Osteoblast (primary cell): ENCODE data around the gene POMGNT1. TPM values are rescaled to one million over a fixed set of nuclear protein-coding genes. Genes with fewer than 3 reads are reported as not detected.

Experiments
- DNase-seq: peaks from one replicate; pipeline ENCODE4 v3.0.0; 2011; ENCODE audit warnings: low spot score, mixed read lengths; ENCODE audit not compliant: insufficient read length; ENCODE audit errors: missing footprints
- H2AFZ ChIP-seq: 2 replicates; pipeline ENCODE4 v1.6.0; 2011; ENCODE audit warnings: mild to moderate bottlenecking, low read length
- H3K27ac ChIP-seq: 2 replicates; pipeline ENCODE4 v1.5.1; 2011; ENCODE audit warnings: mild to moderate bottlenecking, low read depth, low read length, moderate library complexity
- H3K27me3 ChIP-seq: 2 replicates; pipeline ENCODE4 v1.6.0; 2012; ENCODE audit warnings: mild to moderate bottlenecking, control low read depth, inconsistent platforms, low read length, moderate library complexity; ENCODE audit not compliant: insufficient read depth
- H3K36me3 ChIP-seq: 2 replicates; pipeline ENCODE4 v1.5.1; 2011; ENCODE audit warnings: mild to moderate bottlenecking, low read length, control low read depth, moderate library complexity; ENCODE audit not compliant: insufficient read depth
- H3K4me1 ChIP-seq: 2 replicates; pipeline ENCODE4 v1.5.1; 2011; ENCODE audit warnings: mild to moderate bottlenecking, low read length, control low read depth, moderate library complexity; ENCODE audit not compliant: insufficient read depth
- H3K4me2 ChIP-seq: 2 replicates; pipeline ENCODE4 v1.6.0; 2011; ENCODE audit warnings: mild to moderate bottlenecking, low read length; ENCODE audit not compliant: insufficient read depth
- H3K4me3 ChIP-seq: fragments of 200-600 bp; sonication (generic); 3 replicates; pipeline ENCODE4 v1.5.1; 2012; ENCODE audit warnings: mild to moderate bottlenecking, low read length, inconsistent platforms; ENCODE audit not compliant: insufficient read depth
- H3K79me2 ChIP-seq: 2 replicates; pipeline ENCODE4 v1.6.0; 2012; ENCODE audit warnings: mild to moderate bottlenecking, low read length, control low read depth, inconsistent platforms; ENCODE audit not compliant: insufficient read depth
- H3K9me3 ChIP-seq: 2 replicates; pipeline ENCODE4 v1.5.1; 2011; ENCODE audit warnings: low read depth, low read length, control low read depth
- H4K20me1 ChIP-seq: 2 replicates; pipeline ENCODE4 v1.6.0; 2012; ENCODE audit warnings: mild to moderate bottlenecking, low read length, control low read depth; ENCODE audit not compliant: insufficient read depth
- CTCF ChIP-seq: IDR thresholded peaks from 2 replicates; pipeline ENCODE4 v1.5.1; 2011; ENCODE audit warnings: mild to moderate bottlenecking, low read depth, low read length, moderate library complexity; ENCODE audit errors: extremely low read depth
- total RNA-seq: library from RNA; depleted of rRNA; stranded (reverse); fragments of >200 nt; gene quantifications from 2 replicates; pipeline ENCODE4 v1.2.3, GENCODE V29; 2012

POMGNT1 gene
- total RNA-seq, 1 donor: 45.6 TPM

DNA sequence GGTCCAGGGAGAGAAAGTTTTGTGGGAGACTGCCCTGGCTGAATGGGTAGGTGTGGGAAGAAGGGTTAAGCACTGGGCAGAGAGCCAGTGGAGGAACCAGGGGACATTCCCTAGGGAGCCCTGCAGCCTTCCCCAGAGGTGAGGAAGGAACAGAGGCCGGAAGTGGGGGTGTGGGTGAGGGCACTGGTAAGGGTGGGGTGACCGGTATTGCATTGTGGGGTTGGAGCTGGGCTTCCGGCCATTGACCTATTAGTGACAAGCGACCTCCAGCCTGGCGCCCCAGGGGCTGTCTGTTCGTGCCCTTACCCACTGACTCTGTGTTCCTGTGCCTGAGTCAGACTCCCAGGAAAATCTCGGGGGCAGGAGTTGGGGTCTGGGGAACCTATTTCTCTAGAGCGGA is 26.9 kb downstream of the POMGNT1 start:
- no peak overlapping the region for H3K27ac ChIP-seq
- H4K20me1 ChIP-seq: no peaks in the 10 kb centered on the region
- H3K79me2 ChIP-seq: no peaks in the 10 kb centered on the region
- peaks cover 19% of the 10 kb centered on the region for H3K4me1 ChIP-seq
- H3K9me3 ChIP-seq: no peaks in the 10 kb centered on the region
- no peak for TF ChIP-seq CTCF
- H3K4me2 ChIP-seq: no peak overlapping the region
- H3K4me3 ChIP-seq: no peak overlapping the region
- H3K27me3 ChIP-seq: peaks cover 23% of the 10 kb centered on the region
- DNase-seq: no peak
- H2AFZ ChIP-seq: peak overlapping the region; percentile 3
- no peaks in the 10 kb centered on the region for H3K36me3 ChIP-seq

GRCh38 chr1:46169811-46170454 is 28.3 kb downstream of the POMGNT1 start:
- H3K36me3 ChIP-seq: no peaks in the 10 kb centered on the region
- H3K9me3 ChIP-seq: no peaks in the 10 kb centered on the region
- no peak overlapping the region for H2AFZ ChIP-seq
- peaks cover 19% of the 10 kb centered on the region for H3K4me1 ChIP-seq
- no peak overlapping the region for H3K4me3 ChIP-seq
- no peak for DNase-seq
- no peak overlapping the region for H3K4me2 ChIP-seq
- TF ChIP-seq CTCF: no peak
- H3K27ac ChIP-seq: no peak overlapping the region
- no peaks in the 10 kb centered on the region for H4K20me1 ChIP-seq
- H3K79me2 ChIP-seq: no peaks in the 10 kb centered on the region
- peaks cover 23% of the 10 kb centered on the region for H3K27me3 ChIP-seq

GRCh38 chr1:46168477-46168876 is 29.8 kb downstream of the POMGNT1 start:
- Histone ChIP-seq H3K36me3 (no peaks in the 10 kb centered on the region), H3K9me3 (no peaks in the 10 kb centered on the region), H3K79me2 (no peaks in the 10 kb centered on the region), H3K4me1 (peaks cover 9% of the 10 kb centered on the region), H2AFZ (no peak overlapping the region), H3K4me2 (no peak overlapping the region), H3K27ac (no peak overlapping the region), H4K20me1 (no peaks in the 10 kb centered on the region), H3K4me3 (no peak overlapping the region), H3K27me3 (peaks cover 23% of the 10 kb centered on the region)
- no peak for TF ChIP-seq CTCF
- DNase-seq: no peak

DNA sequence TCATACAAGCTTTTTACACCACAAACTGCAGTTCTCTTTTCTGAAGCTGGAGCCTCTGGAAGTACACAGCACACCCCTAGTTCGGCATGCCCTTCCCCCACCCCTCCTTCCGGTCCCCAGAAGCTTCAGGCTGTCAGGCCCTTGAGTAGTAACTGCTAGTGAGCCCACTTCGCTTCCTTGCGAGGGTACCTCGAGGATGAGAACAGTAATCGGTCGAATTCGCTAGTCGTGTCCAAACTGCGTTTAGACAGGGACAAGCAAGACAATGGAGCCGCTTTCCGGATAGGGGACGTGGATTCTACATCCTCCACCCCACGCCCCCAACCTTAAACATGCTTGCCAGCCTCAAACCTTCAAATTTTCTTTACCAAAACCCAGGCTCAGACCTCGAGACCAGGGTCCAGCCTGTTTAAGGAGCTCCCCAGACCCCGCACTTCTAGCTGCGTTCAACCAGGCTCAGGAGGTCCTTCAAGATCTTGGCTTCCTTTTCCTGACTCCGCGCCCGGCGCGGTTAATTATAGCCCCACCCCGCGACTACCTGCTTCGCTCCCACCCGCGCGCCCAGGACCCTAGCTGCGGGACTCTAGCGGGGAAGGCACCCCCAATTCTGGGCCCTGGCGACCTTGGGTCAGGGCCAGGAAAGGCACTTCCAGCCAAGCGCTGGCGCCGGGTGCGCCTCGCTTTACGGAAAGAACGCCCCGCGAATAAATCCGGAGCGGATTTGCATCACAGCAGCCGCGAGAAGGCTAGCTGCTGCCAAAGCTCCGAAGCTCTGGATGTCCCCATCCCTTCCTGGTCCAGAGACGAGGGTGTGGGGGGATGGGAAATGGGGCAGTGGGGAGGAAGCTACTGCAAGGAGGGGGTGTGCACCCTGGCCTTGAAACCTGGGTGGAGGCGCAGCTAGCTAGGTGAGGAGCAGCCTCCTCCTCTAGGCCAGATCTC is 31.4 kb downstream of the POMGNT1 start:
- H3K27me3 ChIP-seq: peaks cover 23% of the 10 kb centered on the region
- peak overlapping the region; percentile 80 for H3K4me2 ChIP-seq
- H4K20me1 ChIP-seq: no peaks in the 10 kb centered on the region
- no peaks in the 10 kb centered on the region for H3K36me3 ChIP-seq
- peaks cover 4% of the 10 kb centered on the region for H3K4me1 ChIP-seq
- no peak for TF ChIP-seq CTCF
- DNase-seq: peak; percentile 92
- H3K4me3 ChIP-seq: peak overlapping the region; percentile 72
- H2AFZ ChIP-seq: peak overlapping the region; percentile 81
- H3K9me3 ChIP-seq: no peaks in the 10 kb centered on the region
- H3K79me2 ChIP-seq: no peaks in the 10 kb centered on the region
- H3K27ac ChIP-seq: no peak overlapping the region
